ENCODE results near the gene PLXNA4.

The PLXNA4 gene

GRCh38 chr7:132415259-132415658 is 161.0 kb downstream of the PLXNA4 start:
- Histone ChIP-seq H4K20me1 (ENCODE audit: insufficient read depth, low read length) (no peaks in the 10 kb centered on the region), H3K4me1 (ENCODE audit: low read length) (no peaks in the 10 kb centered on the region), H3K27ac (ENCODE audit: low read length) (no peak overlapping the region), H3K9ac (ENCODE audit: low read length) (no peak overlapping the region), H3K79me2 (ENCODE audit: low read length) (no peaks in the 10 kb centered on the region), H2AFZ (ENCODE audit: low read depth, low read length) (no peak overlapping the region), H3K9me3 (ENCODE audit: insufficient read depth, low read length) (no peaks in the 10 kb centered on the region), H3K27me3 (ENCODE audit: low read depth, low read length) (peaks cover 36% of the 10 kb centered on the region), H3K4me2 (ENCODE audit: low read length) (no peak overlapping the region), H3K36me3 (replicated peaks; ENCODE audit: low read depth, low read length) (no peaks in the 10 kb centered on the region), H3K4me3 (ENCODE audit: low read length) (no peak overlapping the region)
- TF ChIP-seq CTCF (IDR thresholded peaks at IDR 0.05; ENCODE audit: low read depth, low read length): no peak
- no peak for TF ChIP-seq EZH2phosphoT487 (IDR thresholded peaks at IDR 0.05; ENCODE audit: low read depth)

- no peak for TF ChIP-seq CTCF (IDR thresholded peaks at IDR 0.05; ENCODE audit: low read depth, low read length)
- no peak for TF ChIP-seq EZH2phosphoT487 (IDR thresholded peaks at IDR 0.05; ENCODE audit: low read depth)
- Histone ChIP-seq H3K4me3 (ENCODE audit: low read length) (no peak overlapping the region), H3K36me3 (replicated peaks; ENCODE audit: low read depth, low read length) (no peaks in the 10 kb centered on the region), H3K27me3 (ENCODE audit: low read depth, low read length) (peaks cover 32% of the 10 kb centered on the region), H3K4me1 (ENCODE audit: low read length) (no peaks in the 10 kb centered on the region), H3K9me3 (ENCODE audit: insufficient read depth, low read length) (no peaks in the 10 kb centered on the region), H2AFZ (ENCODE audit: low read depth, low read length) (no peak overlapping the region), H3K27ac (ENCODE audit: low read length) (no peak overlapping the region), H3K79me2 (ENCODE audit: low read length) (no peaks in the 10 kb centered on the region), H3K9ac (ENCODE audit: low read length) (no peak overlapping the region), H3K4me2 (ENCODE audit: low read length) (no peak overlapping the region), H4K20me1 (ENCODE audit: insufficient read depth, low read length) (no peaks in the 10 kb centered on the region)
Observed at GRCh38 chr7:132414857-132415256, 161.4 kb downstream of the PLXNA4 start.

GRCh38 chr7:132412435-132412834 is 163.8 kb downstream of the PLXNA4 start:
- no peaks in the 10 kb centered on the region for H3K79me2 ChIP-seq (ENCODE audit: low read length)
- H3K4me1 ChIP-seq (ENCODE audit: low read length): no peaks in the 10 kb centered on the region

GRCh38 chr7:132410861-132411541 is 165.3 kb downstream of the PLXNA4 start:
- no peaks in the 10 kb centered on the region for H3K4me1 ChIP-seq (ENCODE audit: low read length)
- no peak overlapping the region for H3K4me3 ChIP-seq (ENCODE audit: low read length)
- no peaks in the 10 kb centered on the region for H3K9me3 ChIP-seq (ENCODE audit: insufficient read depth, low read length)
- no peak overlapping the region for H3K9ac ChIP-seq (ENCODE audit: low read length)
- no peak overlapping the region for H2AFZ ChIP-seq (ENCODE audit: low read depth, low read length)
- H3K36me3 ChIP-seq (replicated peaks; ENCODE audit: low read depth, low read length): no peaks in the 10 kb centered on the region
- H3K4me2 ChIP-seq (ENCODE audit: low read length): no peak overlapping the region
- H3K79me2 ChIP-seq (ENCODE audit: low read length): no peaks in the 10 kb centered on the region
- H4K20me1 ChIP-seq (ENCODE audit: insufficient read depth, low read length): no peaks in the 10 kb centered on the region
- H3K27ac ChIP-seq (ENCODE audit: low read length): no peak overlapping the region
- no peak for TF ChIP-seq CTCF (IDR thresholded peaks at IDR 0.05; ENCODE audit: low read depth, low read length)
- TF ChIP-seq EZH2phosphoT487 (IDR thresholded peaks at IDR 0.05; ENCODE audit: low read depth): no peak
- peaks cover 11% of the 10 kb centered on the region; the same call in 1 of the 2 replicates for H3K27me3 ChIP-seq (ENCODE audit: low read depth, low read length)

More at GRCh38 chr7:132412435-132412834, 163.8 kb downstream of the PLXNA4 start:
- Histone ChIP-seq H4K20me1 (ENCODE audit: insufficient read depth, low read length) (no peaks in the 10 kb centered on the region), H3K4me2 (ENCODE audit: low read length) (no peak overlapping the region), H2AFZ (ENCODE audit: low read depth, low read length) (no peak overlapping the region), H3K36me3 (replicated peaks; ENCODE audit: low read depth, low read length) (no peaks in the 10 kb centered on the region), H3K27me3 (ENCODE audit: low read depth, low read length) (peaks cover 16% of the 10 kb centered on the region; the same call in 1 of the 2 replicates), H3K9ac (ENCODE audit: low read length) (no peak overlapping the region), H3K9me3 (ENCODE audit: insufficient read depth, low read length) (no peaks in the 10 kb centered on the region), H3K27ac (ENCODE audit: low read length) (no peak overlapping the region), H3K4me3 (ENCODE audit: low read length) (no peak overlapping the region)
- TF ChIP-seq CTCF (IDR thresholded peaks at IDR 0.05; ENCODE audit: low read depth, low read length): no peak
- no peak for TF ChIP-seq EZH2phosphoT487 (IDR thresholded peaks at IDR 0.05; ENCODE audit: low read depth)
